Measurements from ENCODE around the gene CRLF2.

- TF ChIP-seq SIN3A (IDR thresholded peaks at IDR 0.05; ENCODE audit: low read depth) (no peak), CTCF (IDR thresholded peaks at IDR 0.05 in 2 of 3, conservative IDR thresholded peaks at IDR 0.05 in 1 of 3; ENCODE audit: borderline replicate concordance in 1 of 3, insufficient read depth in 1 of 3, low read depth in 2 of 3, low read length in 2 of 3) (no peak), EZH2phosphoT487 (IDR thresholded peaks at IDR 0.05; ENCODE audit: borderline replicate concordance) (no peak), MAX (IDR thresholded peaks at IDR 0.05) (no peak), POLR2A (IDR thresholded peaks at IDR 0.05; ENCODE audit: borderline replicate concordance, extremely low read depth, insufficient read depth, insufficient read length) (no peak), SRF (IDR thresholded peaks at IDR 0.05; ENCODE audit: low read depth) (no peak), YY1 (IDR thresholded peaks at IDR 0.05; ENCODE audit: extremely low read depth, insufficient replicate concordance, low read depth, low read length) (no peak)
These were observed 50.1 kb downstream of the CRLF2 start for GRCh38 chrX:1162119-1162916.
